ENCODE measurements around the gene UBE2S. TPM values are rescaled to one million over a fixed set of nuclear protein-coding genes. Genes with fewer than 3 reads are reported as not detected.
A peak's percentile ranks its signal among the peaks of the same experiment; 100 is the strongest.

Gene UBE2S
- total RNA-seq, 1 experiment from 2014 or later: 279 TPM

- Histone ChIP-seq H3K36me3 (ENCODE audit: control insufficient read depth, insufficient read depth, low read length) (peaks cover 15% of the 10 kb centered on the region), H3K27me3 (replicated peaks; ENCODE audit: control insufficient read depth, insufficient read depth, low read length) (no peaks in the 10 kb centered on the region), H3K9me3 (no peaks in the 10 kb centered on the region), H3K4me3 (ENCODE audit: low read depth, low read length) (peak overlapping the region; percentile 73), H3K4me1 (peaks cover 28% of the 10 kb centered on the region)
- Mint-ChIP-seq H3K27ac (ENCODE audit: unreplicated experiment) (peak overlapping the region; percentile 89), H3K36me3 (ENCODE audit: insufficient read depth, unreplicated experiment) (peaks cover 42% of the 10 kb centered on the region), H3K27me3 (ENCODE audit: insufficient read depth, unreplicated experiment) (no peaks in the 10 kb centered on the region), H3K4me1 (ENCODE audit: low read depth, unreplicated experiment) (peaks cover 18% of the 10 kb centered on the region), H3K9me3 (ENCODE audit: unreplicated experiment) (no peaks in the 10 kb centered on the region), H3K4me3 (ENCODE audit: unreplicated experiment) (peak overlapping the region; percentile 93)
- TF ChIP-seq CTCF (IDR thresholded peaks at IDR 0.05; ENCODE audit: insufficient read depth in 1 of 2, low read depth in 1 of 2, low read length in 1 of 2, severe bottlenecking in 1 of 2, unreplicated experiment in 1 of 2): no peak
- BruUV-seq (replicated peaks): TSS peak; percentile 36
- intact Hi-C loops (cut with micrococcal nuclease; ENCODE audit: unreplicated experiment): loop anchor here (2.0 to 10.0 kb wide), 3 partner anchors 91 to 251 kb away; no protein-coding TSS in a partner anchor
- CTCF ChIA-PET: interaction anchor here (0.5 to 2.4 kb wide), 14 partner anchors 14 to 1984 kb away, joined by 3 to 29 read pairs (median 4); partner anchors contain the start of genes KMT5C, PPP1R12C, PTPRH and ZNF784
- POLR2A ChIA-PET: interaction anchor here (0.6 to 2.4 kb wide), 13 partner anchors 10 to 216 kb away, joined by 3 to 28 read pairs (median 4); partner anchors contain the start of genes FIZ1, HSPBP1, ISOC2 and KMT5C
- DNase-seq: peak; percentile 84 to 86
Measured at GRCh38 chr19:55383279-55384130, 24.1 kb downstream of the UBE2S start.

- no peaks in the 10 kb centered on the region for H3K9me3 Mint-ChIP-seq (ENCODE audit: unreplicated experiment)
- peaks cover 32% of the 10 kb centered on the region for H3K36me3 Mint-ChIP-seq (ENCODE audit: insufficient read depth, unreplicated experiment)
- H3K4me3 Mint-ChIP-seq (ENCODE audit: unreplicated experiment): peak overlapping the region; percentile 93
- TF ChIP-seq CTCF (IDR thresholded peaks at IDR 0.05; ENCODE audit: insufficient read depth in 1 of 2, low read depth in 1 of 2, low read length in 1 of 2, severe bottlenecking in 1 of 2, unreplicated experiment in 1 of 2): no peak
- DNase-seq: no peak
- peak overlapping the region; percentile 65 for H3K4me3 ChIP-seq (ENCODE audit: low read depth, low read length)
- peaks cover 18% of the 10 kb centered on the region for H3K4me1 Mint-ChIP-seq (ENCODE audit: low read depth, unreplicated experiment)
- ChIA-PET CTCF (interaction anchor here (0.5 to 2.4 kb wide), 5 partner anchors 43 to 241 kb away, joined by 4 to 18 read pairs (median 6); partner anchors contain the start of gene KMT5C), POLR2A (interaction anchor here (1.7 kb wide), 1 partner anchor 25 kb away, joined by 9 read pairs; the partner anchor contains the start of gene UBE2S)
- no TSS peak for BruUV-seq (replicated peaks)
- H3K9me3 ChIP-seq: no peaks in the 10 kb centered on the region
- H3K27me3 Mint-ChIP-seq (ENCODE audit: insufficient read depth, unreplicated experiment): no peaks in the 10 kb centered on the region
- H3K27me3 ChIP-seq (replicated peaks; ENCODE audit: control insufficient read depth, insufficient read depth, low read length): no peaks in the 10 kb centered on the region
- intact Hi-C loops (cut with micrococcal nuclease; ENCODE audit: unreplicated experiment): loop anchor here (10.0 kb wide), 1 partner anchor 252 kb away; no protein-coding TSS in a partner anchor
- peaks cover 7% of the 10 kb centered on the region for H3K36me3 ChIP-seq (ENCODE audit: control insufficient read depth, insufficient read depth, low read length)
- H3K27ac Mint-ChIP-seq (ENCODE audit: unreplicated experiment): peak overlapping the region; percentile 89
- H3K4me1 ChIP-seq: peaks cover 19% of the 10 kb centered on the region
Measured at GRCh38 chr19:55382522-55383054, 25.0 kb downstream of the UBE2S start.

- ChIA-PET CTCF (no interaction called here), POLR2A (no interaction called here)
- no peaks in the 10 kb centered on the region for H3K9me3 Mint-ChIP-seq (ENCODE audit: unreplicated experiment)
- H3K27me3 Mint-ChIP-seq (ENCODE audit: insufficient read depth, unreplicated experiment): no peaks in the 10 kb centered on the region
- H3K4me3 Mint-ChIP-seq (ENCODE audit: unreplicated experiment): peak overlapping the region; percentile 93
- Histone ChIP-seq H3K36me3 (ENCODE audit: control insufficient read depth, insufficient read depth, low read length) (peaks cover 2% of the 10 kb centered on the region), H3K4me3 (ENCODE audit: low read depth, low read length) (no peak overlapping the region), H3K4me1 (peaks cover 13% of the 10 kb centered on the region), H3K9me3 (no peaks in the 10 kb centered on the region), H3K27me3 (replicated peaks; ENCODE audit: control insufficient read depth, insufficient read depth, low read length) (no peaks in the 10 kb centered on the region)
- H3K4me1 Mint-ChIP-seq (ENCODE audit: low read depth, unreplicated experiment): peaks cover 17% of the 10 kb centered on the region
- intact Hi-C loops (cut with micrococcal nuclease; ENCODE audit: unreplicated experiment): loop anchor here (10.0 kb wide), 1 partner anchor 253 kb away; no protein-coding TSS in a partner anchor
- H3K36me3 Mint-ChIP-seq (ENCODE audit: insufficient read depth, unreplicated experiment): peaks cover 27% of the 10 kb centered on the region
- TF ChIP-seq CTCF (IDR thresholded peaks at IDR 0.05; ENCODE audit: insufficient read depth in 1 of 2, low read depth in 1 of 2, low read length in 1 of 2, severe bottlenecking in 1 of 2, unreplicated experiment in 1 of 2): no peak
- no peak for DNase-seq
- H3K27ac Mint-ChIP-seq (ENCODE audit: unreplicated experiment): peak overlapping the region; percentile 89
- BruUV-seq (replicated peaks): no TSS peak
Measured at GRCh38 chr19:55382013-55382412, 25.6 kb downstream of the UBE2S start.

All from Caco-2 (cell line).